K562 (cell line): ENCODE measurements around the gene ARSK. TPM values are rescaled to one million over a fixed set of nuclear protein-coding genes. Genes with fewer than 3 reads are reported as not detected.

Source experiments
- CBX8 ChIP-seq: fragments of 200-600 bp; sonication (generic); IDR thresholded peaks from 2 replicates; pipeline ENCODE4 v1.6.1; 2012; ENCODE audit warnings: borderline replicate concordance, mixed run types, low read depth, mild to moderate bottlenecking, moderate library complexity, mixed read lengths, low read length, control low read depth, inconsistent platforms; ENCODE audit not compliant: poor library complexity, severe bottlenecking; ENCODE audit errors: extremely low read depth
- EGR1 ChIP-seq: fragments of 450-650 bp; conservative IDR thresholded peaks from 2 replicates; pipeline ENCODE4 v1.6.1; 2017; ENCODE audit warnings: mild to moderate bottlenecking
- FOXK2 ChIP-seq, 2 experiments: fragments of 450-650 bp; IDR thresholded peaks in 1 of 2; conservative IDR thresholded peaks in 1 of 2; 2 replicates each; pipeline ENCODE4 v1.6.1; 2016; ENCODE audit warnings: low read depth in 2 of 2, mild to moderate bottlenecking in 1 of 2
- FOXP1 ChIP-seq: sonication (generic); formaldehyde crosslinking; IDR thresholded peaks from 2 replicates; pipeline ENCODE4 v1.8.0; 2022; ENCODE audit warnings: mild to moderate bottlenecking, missing genetic modification reagents
- IRF9 ChIP-seq: fragments of 450-650 bp; IDR thresholded peaks from 2 replicates; pipeline ENCODE4 v1.6.1; 2016; ENCODE audit warnings: missing biosample characterization, missing genetic modification characterization
- KDM4B ChIP-seq, 2 experiments: fragments of 450-650 bp in 1 of 2; sonication (generic) in 1 of 2; IDR thresholded peaks; 2 replicates each; pipeline ENCODE4 v1.6.1; 2016 to 2017; ENCODE audit warnings: borderline replicate concordance in 2 of 2, antibody characterized with exemption in 1 of 2, low read depth in 1 of 2, mild to moderate bottlenecking in 1 of 2
- MAFF ChIP-seq: IDR thresholded peaks from 2 replicates; pipeline ENCODE4 v1.6.1; 2012; ENCODE audit warnings: low read length, improper control_type of control experiment
- NFE2 ChIP-seq: IDR thresholded peaks from 2 replicates; pipeline ENCODE4 v1.6.1; 2014; ENCODE audit warnings: antibody characterized with exemption, low read depth
- PBX2 ChIP-seq, 2 experiments: IDR thresholded peaks in 1 of 2; conservative IDR thresholded peaks in 1 of 2; 2 replicates each; pipeline ENCODE4 v1.6.1; 2016; ENCODE audit warnings: low read depth in 2 of 2, mild to moderate bottlenecking in 1 of 2, missing compliant biosample characterization in 1 of 2, missing genetic modification characterization in 1 of 2, moderate library complexity in 1 of 2
- RAD21 ChIP-seq, 2 experiments: fragments of 250-450 bp in 1 of 2; fragments of 450-650 bp in 1 of 2; sonication (Bioruptor Pico) in 1 of 2; formaldehyde crosslinking in 1 of 2; IDR thresholded peaks in 1 of 2; conservative IDR thresholded peaks in 1 of 2; 2 replicates each; pipeline versions ENCODE4 v1.4.0 to v1.8.0; 2020 to 2022; ENCODE audit warnings: mild to moderate bottlenecking in 2 of 2, moderate library complexity in 1 of 2
- STAG1 ChIP-seq: sonication (generic); formaldehyde crosslinking; IDR thresholded peaks from 2 replicates; pipeline ENCODE4 v1.5.0; 2020; ENCODE audit warnings: missing genetic modification reagents, borderline replicate concordance
- TRIM28 ChIP-seq: fragments of 450-650 bp; IDR thresholded peaks from 2 replicates; pipeline ENCODE4 v1.6.1; 2017
- ZNF445 ChIP-seq: fragments of 250-450 bp; sonication (Bioruptor Pico); IDR thresholded peaks from 2 replicates; pipeline ENCODE4 v1.4.0; 2020; ENCODE audit warnings: low read depth, mild to moderate bottlenecking, moderate library complexity
- polyA plus RNA-seq, 8 experiments: library from polyadenylated mRNA; depleted of rRNA in 4 of 8; stranded (reverse) in 5 of 8; unstranded in 3 of 8; fragments of >200 nt; fragmentation: Nextera tagmentation in 2 of 8; fragmentation: Illumina TruSeq in 1 of 8; extraction: Ambion mirVana in 2 of 8; extraction: Trizol in 1 of 8; gene quantifications; 2 replicates each; pipeline versions ENCODE4 v1.2.1 to v1.2.3, GENCODE V29; 2011 to 2014; ENCODE audit warnings: inconsistent platforms in 1 of 8, missing spikeins in 1 of 8
- total RNA-seq, 7 experiments: library from RNA; depleted of rRNA in 6 of 7; stranded (reverse); fragments of >200 nt in 6 of 7; fragmentation: Illumina TruSeq in 2 of 7; extraction: Trizol in 2 of 7; gene quantifications; 2 replicates each; pipeline versions ENCODE4 v1.2.1 to v1.2.3, GENCODE V29; 2011 to 2021; ENCODE audit warnings: low replicate concordance in 1 of 7
- TF ChIP-seq, protein P1 (sequence below): fragments of 250-450 bp; sonication (Bioruptor Pico); IDR thresholded peaks from 2 replicates; pipeline ENCODE4 v1.4.0; 2020; ENCODE audit warnings: borderline replicate concordance
- TF ChIP-seq, protein P2 (sequence below): sonication (generic); formaldehyde crosslinking; IDR thresholded peaks from 2 replicates; pipeline ENCODE4 v1.4.0; 2020; ENCODE audit warnings: mild to moderate bottlenecking, missing genetic modification reagents
- TF ChIP-seq, protein P3 (sequence below), 2 experiments: fragments of 450-650 bp; IDR thresholded peaks; 2 replicates each; pipeline ENCODE4 v1.6.1; 2016

The ARSK gene
- total and polyA plus RNA-seq, 9 of the 15 experiments (the other 6 are each of a cell fraction or from before 2014, with no cell fraction given), result 2.7 to 9.4 (median 7.1) TPM

DNA sequence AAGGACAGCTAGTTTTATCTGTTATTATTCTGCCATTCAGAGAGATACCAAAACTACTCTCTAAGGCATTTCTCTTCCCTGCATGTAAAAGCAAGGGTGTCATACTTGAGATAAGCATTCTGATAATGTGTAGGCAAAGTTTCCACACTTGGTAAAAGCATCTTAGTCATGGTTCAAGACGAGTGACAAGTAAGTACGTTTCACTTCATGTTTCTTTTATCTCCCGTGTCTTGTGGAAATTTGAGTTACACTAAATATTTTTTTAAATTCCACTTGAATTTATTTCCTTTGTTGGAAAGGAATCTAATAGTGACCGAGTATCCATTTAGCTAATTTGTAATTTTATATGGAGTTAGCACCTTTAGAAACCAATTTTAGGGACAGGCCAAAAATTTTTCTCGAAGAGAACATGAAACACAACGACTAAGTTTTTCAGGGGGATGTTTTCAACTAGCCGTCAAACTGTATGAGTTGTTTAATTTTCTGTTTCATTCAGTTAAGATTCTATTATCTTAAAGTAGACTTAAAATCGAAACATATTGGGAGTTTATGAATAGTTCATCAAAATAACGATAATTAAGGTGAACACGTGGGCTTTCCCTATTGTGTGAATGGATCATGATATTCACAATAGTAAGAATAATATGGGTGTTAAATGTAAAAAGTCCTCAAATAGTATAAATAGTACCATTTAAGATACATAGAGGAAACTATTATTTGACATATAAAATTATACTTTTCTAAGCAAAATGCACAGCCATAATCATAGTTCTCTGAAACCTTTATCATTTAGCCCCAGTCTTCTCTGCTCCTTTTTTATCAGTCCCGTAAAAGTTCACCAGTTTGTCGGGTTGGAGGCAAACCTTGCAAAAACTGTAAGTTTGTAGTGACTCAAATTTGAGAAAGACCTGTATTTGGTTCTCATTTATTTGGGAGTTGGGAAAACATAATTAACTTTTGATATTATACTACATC, 93.3 kb downstream of the ARSK start (continued):
- TF ChIP-seq NFE2 (peak; percentile 92), ZNF445 (CRISPR knock-in tag) (no peak), EGR1 (no peak), KDM4B (IDR thresholded peaks at IDR 0.05; ENCODE audit: borderline replicate concordance in 2 of 2, low read depth in 1 of 2) (no peak), TRIM28 (no peak), IRF9 (tag) (no peak), STAG1 (CRISPR knock-in tag) (no peak), FOXP1 (CRISPR knock-in tag) (no peak), MAFF (peak; percentile 78), CBX8 (no peak), PBX2 (CRISPR knock-in tag; IDR thresholded peaks at IDR 0.05; ENCODE audit: low read depth) (no peak), PBX2 (tag; conservative IDR thresholded peaks at IDR 0.05; ENCODE audit: low read depth) (peak; percentile 71; the same call in 1 of the 2 replicates), FOXK2 (conservative IDR thresholded peaks at IDR 0.05 in 1 of 2, IDR thresholded peaks at IDR 0.05 in 1 of 2; ENCODE audit: low read depth in 2 of 2) (peak; percentile 28 to 68; a peak in 2 of 4 replicates), RAD21 (CRISPR knock-in tag; conservative IDR thresholded peaks at IDR 0.05 in 1 of 2, IDR thresholded peaks at IDR 0.05 in 1 of 2) (no peak)
- TF ChIP-seq, protein P1, sequence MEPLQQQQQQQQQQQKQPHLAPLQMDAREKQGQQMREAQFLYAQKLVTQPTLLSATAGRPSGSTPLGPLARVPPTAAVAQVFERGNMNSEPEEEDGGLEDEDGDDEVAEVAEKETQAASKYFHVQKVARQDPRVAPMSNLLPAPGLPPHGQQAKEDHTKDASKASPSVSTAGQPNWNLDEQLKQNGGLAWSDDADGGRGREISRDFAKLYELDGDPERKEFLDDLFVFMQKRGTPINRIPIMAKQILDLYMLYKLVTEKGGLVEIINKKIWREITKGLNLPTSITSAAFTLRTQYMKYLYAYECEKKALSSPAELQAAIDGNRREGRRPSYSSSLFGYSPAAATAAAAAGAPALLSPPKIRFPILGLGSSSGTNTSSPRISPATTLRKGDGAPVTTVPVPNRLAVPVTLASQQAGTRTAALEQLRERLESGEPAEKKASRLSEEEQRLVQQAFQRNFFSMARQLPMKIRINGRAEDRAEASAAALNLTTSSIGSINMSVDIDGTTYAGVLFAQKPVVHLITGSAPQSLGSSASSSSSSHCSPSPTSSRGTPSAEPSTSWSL (CRISPR knock-in tag), result no peak
- TF ChIP-seq, protein P2, sequence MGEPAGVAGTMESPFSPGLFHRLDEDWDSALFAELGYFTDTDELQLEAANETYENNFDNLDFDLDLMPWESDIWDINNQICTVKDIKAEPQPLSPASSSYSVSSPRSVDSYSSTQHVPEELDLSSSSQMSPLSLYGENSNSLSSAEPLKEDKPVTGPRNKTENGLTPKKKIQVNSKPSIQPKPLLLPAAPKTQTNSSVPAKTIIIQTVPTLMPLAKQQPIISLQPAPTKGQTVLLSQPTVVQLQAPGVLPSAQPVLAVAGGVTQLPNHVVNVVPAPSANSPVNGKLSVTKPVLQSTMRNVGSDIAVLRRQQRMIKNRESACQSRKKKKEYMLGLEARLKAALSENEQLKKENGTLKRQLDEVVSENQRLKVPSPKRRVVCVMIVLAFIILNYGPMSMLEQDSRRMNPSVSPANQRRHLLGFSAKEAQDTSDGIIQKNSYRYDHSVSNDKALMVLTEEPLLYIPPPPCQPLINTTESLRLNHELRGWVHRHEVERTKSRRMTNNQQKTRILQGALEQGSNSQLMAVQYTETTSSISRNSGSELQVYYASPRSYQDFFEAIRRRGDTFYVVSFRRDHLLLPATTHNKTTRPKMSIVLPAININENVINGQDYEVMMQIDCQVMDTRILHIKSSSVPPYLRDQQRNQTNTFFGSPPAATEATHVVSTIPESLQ, result no peak
- TF ChIP-seq, protein P3, sequence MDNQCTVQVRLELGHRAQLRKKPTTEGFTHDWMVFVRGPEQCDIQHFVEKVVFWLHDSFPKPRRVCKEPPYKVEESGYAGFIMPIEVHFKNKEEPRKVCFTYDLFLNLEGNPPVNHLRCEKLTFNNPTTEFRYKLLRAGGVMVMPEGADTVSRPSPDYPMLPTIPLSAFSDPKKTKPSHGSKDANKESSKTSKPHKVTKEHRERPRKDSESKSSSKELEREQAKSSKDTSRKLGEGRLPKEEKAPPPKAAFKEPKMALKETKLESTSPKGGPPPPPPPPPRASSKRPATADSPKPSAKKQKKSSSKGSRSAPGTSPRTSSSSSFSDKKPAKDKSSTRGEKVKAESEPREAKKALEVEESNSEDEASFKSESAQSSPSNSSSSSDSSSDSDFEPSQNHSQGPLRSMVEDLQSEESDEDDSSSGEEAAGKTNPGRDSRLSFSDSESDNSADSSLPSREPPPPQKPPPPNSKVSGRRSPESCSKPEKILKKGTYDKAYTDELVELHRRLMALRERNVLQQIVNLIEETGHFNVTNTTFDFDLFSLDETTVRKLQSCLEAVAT (IDR thresholded peaks at IDR 0.05), result peak; percentile 91 to 96
